Testis (tissue), 3 donors: ENCODE measurements around the gene LUZP1. TPM values are rescaled to one million over a fixed set of nuclear protein-coding genes. Genes with fewer than 3 reads are reported as not detected.

Source experiments
- DNase-seq: peaks from one replicate; pipeline ENCODE4 v3.0.0-alpha.2; 2019
- H3K27ac ChIP-seq, 2 donors: fragments of 200-600 bp; sonication (generic); one replicate each; pipeline ENCODE4 v1.5.1; 2019
- H3K27me3 ChIP-seq: fragments of 200-600 bp; sonication (generic); one replicate; pipeline ENCODE4 v1.5.1; 2019
- H3K36me3 ChIP-seq: fragments of 200-600 bp; sonication (generic); one replicate; pipeline ENCODE4 v1.5.1; 2017; ENCODE audit warnings: low read depth; ENCODE audit errors: missing control alignments
- H3K4me1 ChIP-seq: fragments of 200-600 bp; sonication (generic); one replicate; pipeline ENCODE4 v1.5.1; 2019
- H3K4me3 ChIP-seq, 2 donors: fragments of 200-600 bp; sonication (generic); one replicate each; pipeline ENCODE4 v1.5.1; 2017 to 2019
- H3K9me3 ChIP-seq: fragments of 200-600 bp; sonication (generic); one replicate; pipeline ENCODE4 v1.5.1; 2017
- CTCF ChIP-seq, 3 experiments: fragments of 450-650 bp in 2 of 3; fragments of 200-600 bp in 1 of 3; sonication (generic) in 1 of 3; IDR thresholded peaks; one replicate each; pipeline ENCODE4 v1.5.1; 2016 to 2019; ENCODE audit warnings: antibody characterized with exemption in 3 of 3, mild to moderate bottlenecking in 2 of 3, moderate library complexity in 1 of 3
- POLR2A ChIP-seq: fragments of 450-650 bp; IDR thresholded peaks from one replicate; pipeline ENCODE4 v1.6.1; 2017; ENCODE audit warnings: antibody characterized with exemption, mild to moderate bottlenecking, moderate library complexity
- WGBS, 2 donors: methylation state at CpG; one replicate each; pipeline ENCODE4 v1.1.5; 2018; 5-methylcytosine and 5-hydroxymethylcytosine counted together
- intact Hi-C: fragments of 100-400 bp; cut with DNase I; formaldehyde crosslinking; loops from one replicate; pipeline ENCODE4 v1.15.1; 2023; ENCODE audit warnings: low total_unique reads
- polyA plus RNA-seq: library from polyadenylated mRNA; stranded (reverse); fragments of 350-450 nt; fragmentation: Illumina TruSeq; extraction: RNeasy Lipid Tissue Mini Kit (QIAGEN cat#74804); gene quantifications from one replicate; pipeline ENCODE4 v1.2.3, GENCODE V29; 2014; ENCODE audit warnings: low read depth, low replicate concordance; ENCODE audit not compliant: insufficient read depth
- total RNA-seq, 2 donors: library from RNA; depleted of rRNA; stranded (reverse); fragments of >200 nt; gene quantifications; one replicate each; pipeline ENCODE4 v1.2.3, GENCODE V29; 2016

Gene LUZP1
- total and polyA plus RNA-seq, 3 donors from 2014 or later: 14.4 to 36.2 (median 20.3) TPM

DNA sequence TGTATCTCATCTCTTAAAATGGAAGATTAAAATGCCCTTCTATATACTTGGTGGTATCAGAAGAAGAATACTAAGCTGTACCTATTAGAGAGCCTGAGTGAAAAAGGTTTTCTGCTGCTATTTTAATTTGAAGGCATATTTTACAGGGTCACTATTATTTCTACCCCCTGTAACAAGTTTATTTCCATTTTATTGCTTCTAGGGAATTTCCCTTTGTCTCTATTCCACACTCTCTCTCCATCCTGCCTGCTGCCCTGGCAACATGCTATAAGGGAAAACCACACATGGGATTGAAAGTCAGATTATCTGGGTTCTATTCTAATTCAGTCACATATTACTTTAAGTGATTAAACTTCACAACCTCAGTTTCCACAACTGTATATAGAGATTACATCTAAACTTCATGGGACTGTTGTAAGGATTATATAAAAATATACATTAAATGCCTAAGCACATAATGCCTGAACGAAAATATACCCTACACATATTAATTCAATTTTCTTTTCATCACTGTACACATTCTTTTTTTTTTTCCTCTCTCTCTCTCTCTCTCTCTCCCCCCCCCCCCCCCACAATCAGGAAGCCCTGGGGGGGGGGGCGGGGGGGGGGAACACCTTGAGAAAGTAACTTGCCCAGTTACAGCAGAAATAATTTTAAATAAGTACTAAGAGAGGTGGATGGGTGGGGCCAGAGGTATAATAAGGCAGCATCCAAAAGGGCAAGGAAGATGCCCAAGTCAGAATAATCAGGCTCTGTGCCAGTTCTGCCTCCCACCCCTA, 51.5 kb downstream of the LUZP1 start:
- Histone ChIP-seq H3K4me3 (no peak overlapping the region), H3K9me3 (no peaks in the 10 kb centered on the region), H3K4me1 (peaks cover 17% of the 10 kb centered on the region), H3K27me3 (no peaks in the 10 kb centered on the region), H3K36me3 (no peaks in the 10 kb centered on the region), H3K27ac (no peak overlapping the region)
- TF ChIP-seq CTCF (IDR thresholded peaks at IDR 0.05): no peak
- no peak for TF ChIP-seq POLR2A
- 49 to 60% methylated on average over 2 of the region's 2 CpGs for WGBS, 2 donors
- intact Hi-C loops: no loop called here
- DNase-seq: no peak

- H3K4me3 ChIP-seq: no peak overlapping the region
- peaks cover 22% of the 10 kb centered on the region for H3K4me1 ChIP-seq
- TF ChIP-seq CTCF (IDR thresholded peaks at IDR 0.05) (no peak), POLR2A (no peak)
- intact Hi-C loops: no loop called here
- no peaks in the 10 kb centered on the region for H3K27me3 ChIP-seq
- DNase-seq: no peak
- H3K36me3 ChIP-seq: no peaks in the 10 kb centered on the region
- no peaks in the 10 kb centered on the region for H3K9me3 ChIP-seq
- no peak overlapping the region for H3K27ac ChIP-seq
- 85 to 95% methylated on average over 6 of the region's 6 CpGs for WGBS, 2 donors
Measured at GRCh38 chr1:23116216-23116836, 52.3 kb downstream of the LUZP1 start.

DNA sequence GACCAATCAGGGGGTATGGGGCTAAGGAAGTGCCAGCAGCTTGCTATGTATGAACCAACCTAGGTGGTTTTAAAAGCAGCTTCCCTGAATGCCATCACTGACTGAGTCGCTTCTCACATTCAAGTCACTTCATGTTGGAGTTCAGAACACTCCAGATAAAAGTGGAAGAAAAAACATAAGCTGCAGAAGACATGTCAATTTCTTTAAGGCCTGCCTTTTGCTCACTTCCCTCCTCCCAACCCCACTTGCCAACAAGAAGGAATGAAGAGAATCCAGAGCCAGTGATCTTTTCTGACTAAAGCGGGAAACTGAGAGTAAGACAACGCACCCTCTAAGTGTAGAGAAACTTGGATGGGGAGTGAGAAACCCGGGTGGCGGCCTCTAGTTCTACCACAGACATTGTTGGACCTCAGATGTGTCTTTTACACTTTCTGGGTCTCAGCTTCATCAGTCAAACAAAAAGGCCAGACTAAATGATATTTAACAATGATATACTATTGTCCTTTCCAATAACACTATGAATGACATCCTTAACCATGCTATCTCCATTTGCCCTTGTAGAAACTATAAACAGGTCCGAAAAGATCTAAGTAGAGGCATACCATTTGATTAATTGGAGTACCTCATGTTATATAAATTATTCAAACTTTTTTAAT, 54.1 kb downstream of the LUZP1 start:
- Histone ChIP-seq H3K4me3 (no peak overlapping the region), H3K9me3 (no peaks in the 10 kb centered on the region), H3K36me3 (no peaks in the 10 kb centered on the region), H3K27me3 (no peaks in the 10 kb centered on the region), H3K27ac (peak overlapping the region in 1 of 2 donors; percentile 48), H3K4me1 (peaks cover 22% of the 10 kb centered on the region)
- no peak for TF ChIP-seq POLR2A
- TF ChIP-seq CTCF (IDR thresholded peaks at IDR 0.05): no peak
- intact Hi-C loops: no loop called here
- WGBS, 2 donors: 69% methylated on average over 6 of the region's 6 CpGs
- no peak for DNase-seq

GRCh38 chr1:23111600-23112535, 56.8 kb downstream of the LUZP1 start:
- no peak for DNase-seq
- intact Hi-C loops: no loop called here
- no peak for TF ChIP-seq POLR2A
- no peak for TF ChIP-seq CTCF (IDR thresholded peaks at IDR 0.05)
- 75 to 83% methylated on average over 6 of the region's 6 CpGs for WGBS, 2 donors
- Histone ChIP-seq H3K27ac (peak overlapping the region in 1 of 2 donors; percentile 11), H3K4me1 (peaks cover 22% of the 10 kb centered on the region), H3K9me3 (no peaks in the 10 kb centered on the region), H3K27me3 (no peaks in the 10 kb centered on the region), H3K36me3 (no peaks in the 10 kb centered on the region), H3K4me3 (no peak overlapping the region)
